ENCODE measurements around the gene HIGD1A.

DNA sequence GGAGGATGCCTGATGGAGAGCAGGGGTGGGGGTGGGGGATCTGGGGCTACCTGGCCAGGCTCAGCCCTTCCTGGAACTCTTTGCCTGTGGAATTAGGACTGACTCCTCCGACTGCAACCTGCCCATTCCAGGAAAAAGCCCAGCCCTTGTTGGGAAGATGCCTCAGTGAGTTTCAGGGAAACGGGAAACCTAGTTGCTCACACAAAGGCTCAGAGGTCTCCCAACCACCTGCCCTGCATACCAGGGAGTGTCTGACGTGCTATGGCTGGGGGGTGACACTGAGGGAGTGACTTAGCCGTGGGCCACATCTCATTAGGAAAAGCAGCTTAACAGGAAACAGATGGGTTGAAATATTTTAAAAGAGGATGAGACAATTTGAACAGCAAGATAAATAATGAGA, 43.4 kb upstream of the HIGD1A start:
- TF ChIP-seq PAX5 (IDR thresholded peaks at IDR 0.05; ENCODE audit: insufficient read depth, low read length, severe bottlenecking) (no peak), POLR2A (IDR thresholded peaks at IDR 0.05; ENCODE audit: low read depth, low read length) (no peak), SPI1 (IDR thresholded peaks at IDR 0.05; ENCODE audit: low read depth, low read length) (no peak)
